Renal cortical epithelial cell (primary cell): Measurements from ENCODE around the gene NHSL1. TPM values are rescaled to one million over a fixed set of nuclear protein-coding genes. Genes with fewer than 3 reads are reported as not detected.

ENCODE experiments used
- DNase-seq: peaks from one replicate; pipeline ENCODE4 v3.0.0-alpha.2; 2011; ENCODE audit warnings: low read depth
- total RNA-seq: library from RNA; depleted of rRNA; stranded (reverse); fragments of >200 nt; gene quantifications from 2 replicates; pipeline ENCODE4 v1.2.3, GENCODE V29; 2014

The NHSL1 gene
- total RNA-seq, 1 donor from 2014 or later = 38.0 TPM

DNA sequence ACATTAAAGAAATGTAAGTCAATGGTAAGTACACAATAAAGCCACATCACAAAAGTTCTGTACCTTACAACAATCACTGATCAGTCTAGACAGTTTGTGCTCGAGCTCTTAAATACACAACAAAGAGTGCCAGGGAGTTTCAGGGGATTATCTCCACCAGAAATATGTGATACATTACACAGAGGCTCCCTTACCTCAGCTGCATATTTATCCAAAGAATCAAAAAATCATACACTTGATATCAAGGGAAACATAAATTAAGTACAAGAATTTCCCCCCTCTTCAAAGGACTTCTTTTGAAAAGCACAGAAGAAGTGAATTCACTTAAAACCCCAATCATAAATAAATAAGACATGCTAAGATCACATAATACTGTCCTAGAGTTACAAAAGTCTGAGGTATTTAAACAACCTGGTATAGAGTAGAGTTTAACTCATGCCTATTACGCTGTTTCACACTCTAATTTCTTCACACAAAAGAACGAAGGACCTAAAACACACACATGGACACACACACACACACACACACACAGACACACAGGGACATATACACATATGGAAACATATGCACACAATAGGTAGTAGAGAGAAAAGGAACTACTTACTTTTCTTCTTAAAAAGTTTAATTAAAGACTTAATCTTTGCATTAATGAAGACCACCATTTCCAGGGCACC is 528 bp downstream of the NHSL1 start:
- DNase-seq = peak; percentile 33

- no peak for DNase-seq
Measured at GRCh38 chr6:138497286-138497685, 2.0 kb downstream of the NHSL1 start.

- no peak for DNase-seq
Measured at GRCh38 chr6:138494312-138494711, 5.0 kb downstream of the NHSL1 start.

DNA sequence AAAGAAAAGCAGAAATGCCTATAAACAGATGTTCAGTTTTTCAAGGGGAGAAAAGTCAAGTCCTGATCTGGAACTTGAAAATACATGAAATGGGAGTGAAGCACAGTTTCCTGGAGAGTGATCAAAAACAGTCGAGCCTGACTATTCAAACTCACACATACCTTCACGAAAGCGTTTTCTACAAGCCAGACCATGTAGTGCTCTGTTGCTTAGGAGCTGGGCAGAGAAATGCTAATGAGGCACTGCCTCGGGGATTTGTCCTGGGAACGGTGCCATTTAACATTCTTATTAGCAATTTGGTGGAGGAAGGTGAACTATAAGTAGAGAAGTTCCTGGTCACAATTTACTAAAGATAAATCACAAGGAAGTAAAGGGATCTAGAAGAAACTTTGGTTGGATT is 5.9 kb downstream of the NHSL1 start:
- DNase-seq = peak; percentile 97

DNA sequence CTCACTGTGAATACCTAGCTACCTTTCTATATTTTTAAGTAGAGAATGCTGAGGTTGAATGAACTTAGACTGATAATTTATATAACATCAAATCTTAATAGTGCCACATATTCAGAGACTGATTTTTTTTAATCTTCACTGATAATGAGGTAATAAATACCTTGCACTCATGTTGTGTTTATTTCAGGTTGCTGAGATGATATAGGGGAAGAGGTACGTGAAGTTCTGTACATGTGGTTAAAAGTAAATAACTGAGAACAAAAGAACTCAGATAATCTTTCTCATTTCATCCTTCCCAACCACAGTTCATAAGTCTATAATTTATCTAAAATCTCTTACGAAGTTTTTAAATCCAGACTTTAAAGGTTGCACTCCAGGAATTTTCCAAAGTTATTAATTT is 6.4 kb downstream of the NHSL1 start:
- DNase-seq = no peak

DNA sequence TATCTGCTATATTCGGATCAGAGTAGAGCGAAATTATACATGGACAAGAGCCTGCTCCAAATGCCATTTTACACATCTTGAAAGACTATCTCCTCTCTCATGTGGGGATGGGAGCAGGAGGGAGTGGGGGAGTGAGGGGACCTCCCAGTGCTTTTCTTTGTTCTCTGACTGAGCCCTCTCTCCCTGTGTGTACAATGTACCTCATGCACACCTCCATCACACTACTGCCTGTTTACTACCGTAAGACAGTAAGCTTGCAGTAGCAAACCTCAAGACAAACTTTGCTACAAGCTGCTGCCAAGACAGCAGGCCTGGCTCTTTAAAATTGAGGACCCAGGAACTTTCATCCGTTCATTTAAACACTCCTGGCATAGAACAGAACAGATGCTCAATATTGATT is 7.2 kb downstream of the NHSL1 start:
- DNase-seq = no peak

GRCh38 chr6:138491017-138491416 is 8.3 kb downstream of the NHSL1 start:
- no peak for DNase-seq

- no peak for DNase-seq
Measured at GRCh38 chr6:138489846-138490245, 9.4 kb downstream of the NHSL1 start.

DNA sequence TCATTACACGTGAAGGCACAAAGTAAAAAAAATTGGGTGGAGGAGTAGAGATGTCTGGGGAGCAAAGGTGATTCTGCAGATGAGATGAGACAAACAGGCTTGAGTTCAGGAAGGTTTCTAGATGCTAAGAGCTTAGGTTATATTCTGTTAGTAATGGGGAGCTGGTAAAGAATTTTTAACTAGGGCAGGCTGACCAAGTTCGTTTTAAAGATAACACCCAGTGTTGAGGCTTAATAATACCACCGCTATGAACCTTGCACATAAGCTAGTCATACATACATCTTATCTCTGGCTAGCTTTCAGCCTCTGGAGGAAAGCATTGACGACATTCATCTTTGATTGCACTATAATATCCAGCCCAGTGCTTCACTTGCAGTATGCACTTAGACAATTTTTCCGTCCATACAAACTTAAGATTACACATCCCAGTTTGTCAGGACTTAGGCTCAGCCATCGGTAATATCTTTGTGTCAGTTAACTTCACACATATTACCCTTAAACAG is 12.1 kb downstream of the NHSL1 start:
- DNase-seq = no peak

GRCh38 chr6:138486249-138487101 is 12.8 kb downstream of the NHSL1 start:
- peak; percentile 42 for DNase-seq

- peak; percentile 38 for DNase-seq
Measured at GRCh38 chr6:138485586-138486248, 13.6 kb downstream of the NHSL1 start.

- no peak for DNase-seq
Measured at GRCh38 chr6:138485005-138485545, 14.2 kb downstream of the NHSL1 start.

DNA sequence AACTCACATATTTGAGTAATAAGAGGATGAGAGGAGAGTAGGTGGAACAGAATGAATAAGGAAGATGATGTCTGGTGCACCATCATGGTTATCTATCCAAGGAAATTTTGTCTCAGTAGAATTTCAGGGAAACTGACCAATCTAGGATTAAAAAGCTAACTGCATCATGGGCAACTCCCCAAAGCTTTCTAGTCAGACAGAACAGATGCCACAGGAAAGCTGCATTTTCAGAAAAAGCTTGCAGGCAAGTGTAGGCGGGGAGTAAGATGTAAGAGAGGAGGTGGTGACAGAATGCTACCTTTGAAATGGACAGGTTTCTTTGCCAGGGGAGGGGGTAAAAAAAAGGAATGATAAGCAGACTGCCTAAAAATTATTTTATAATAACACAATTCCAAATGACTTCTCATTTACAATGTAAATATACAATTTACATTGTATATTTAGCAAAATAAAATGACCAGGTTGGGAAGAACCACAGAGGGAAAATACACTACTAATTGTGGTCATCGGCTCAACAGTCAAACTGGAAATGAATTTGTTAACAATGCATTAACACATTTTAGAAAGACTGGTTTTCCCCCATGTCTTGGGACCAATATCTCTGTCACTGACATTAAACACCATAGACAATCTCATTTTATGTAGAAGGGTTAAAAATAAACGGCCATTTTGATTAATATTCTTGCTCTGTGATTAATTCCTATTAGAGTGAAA is 15.1 kb downstream of the NHSL1 start:
- no peak for DNase-seq

- DNase-seq = no peak
Measured at GRCh38 chr6:138482816-138483215, 16.5 kb downstream of the NHSL1 start.

GRCh38 chr6:138480279-138480949 is 18.9 kb downstream of the NHSL1 start:
- peak; percentile 41 for DNase-seq

GRCh38 chr6:138477913-138478539 is 21.3 kb downstream of the NHSL1 start:
- DNase-seq = no peak

GRCh38 chr6:138476116-138476515 is 23.2 kb downstream of the NHSL1 start:
- DNase-seq = no peak

DNA sequence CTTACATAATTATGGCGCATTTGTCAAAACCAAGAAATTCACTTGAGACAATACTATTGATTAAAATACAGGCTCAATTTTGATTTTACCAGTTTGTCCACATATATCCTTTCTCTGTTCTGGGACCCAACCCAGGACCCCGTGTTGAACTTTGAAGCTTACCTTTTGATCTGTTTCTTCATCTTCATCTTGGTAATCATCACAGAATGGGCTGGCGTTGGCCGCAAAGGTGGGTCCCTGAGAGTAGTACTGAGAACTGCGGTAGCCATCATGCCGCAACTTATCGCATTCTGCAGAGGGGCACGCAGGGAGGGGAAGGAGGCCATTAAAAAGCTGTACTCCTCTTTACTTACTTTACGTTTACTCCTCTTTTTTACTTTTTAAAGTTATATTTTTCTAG is 26.1 kb downstream of the NHSL1 start:
- DNase-seq = no peak

- DNase-seq = peak; percentile 62
Measured at GRCh38 chr6:138468320-138469015, 30.8 kb downstream of the NHSL1 start.

GRCh38 chr6:138467901-138468300 is 31.4 kb downstream of the NHSL1 start:
- DNase-seq = no peak
